ENCODE data around the gene SAXO1. TPM values are rescaled to one million over a fixed set of nuclear protein-coding genes. Genes with fewer than 3 reads are reported as not detected.
"Not testable (repeated sequence)": the region's sequence is repeated elsewhere in the genome, so short reads cannot be mapped to it uniquely, and the experiment has no call there.

Gene SAXO1
- 0.11 TPM for polyA plus RNA-seq (ENCODE audit: insufficient read length)

GRCh38 chr9:19033015-19033414, at the start of gene SAXO1:
Gene SAXO1 (minus strand): TSS chr9:19033209. CDS start chr9:19032908, 301 bp downstream.
- no peak for DNase-seq (ENCODE audit: low read depth)

GRCh38 chr9:19074836-19075235, 41.8 kb upstream of the SAXO1 start:
- DNase-seq (ENCODE audit: low read depth): no peak

GRCh38 chr9:19074229-19074628, 41.2 kb upstream of the SAXO1 start:
- no peak for DNase-seq (ENCODE audit: low read depth)

GRCh38 chr9:19057033-19057432, 24.0 kb upstream of the SAXO1 start:
- no peak for DNase-seq (ENCODE audit: low read depth)

- no peak for DNase-seq (ENCODE audit: low read depth)
Observed at GRCh38 chr9:19050637-19051591, 17.9 kb upstream of the SAXO1 start.

GRCh38 chr9:19049917-19050636, 17.1 kb upstream of the SAXO1 start:
- DNase-seq (ENCODE audit: low read depth): no peak

GRCh38 chr9:19048966-19049916, 16.2 kb upstream of the SAXO1 start, which contains the start of gene RRAGA:
Gene RRAGA (plus strand): TSS chr9:19049427. CDS start chr9:19049660, 233 bp downstream.
- DNase-seq (ENCODE audit: low read depth): peak; percentile 86

GRCh38 chr9:19036611-19037010, 3.6 kb upstream of the SAXO1 start:
- DNase-seq (ENCODE audit: low read depth): no peak

- DNase-seq (ENCODE audit: low read depth): no peak
Observed at GRCh38 chr9:19032406-19032805, 603 bp downstream of the SAXO1 start.

GRCh38 chr9:19030899-19031298, 2.1 kb downstream of the SAXO1 start:
- DNase-seq (ENCODE audit: low read depth): no peak

GRCh38 chr9:19028835-19029451, 4.1 kb downstream of the SAXO1 start:
- peak; percentile 70 for DNase-seq (ENCODE audit: low read depth)

GRCh38 chr9:19027825-19028224, 5.2 kb downstream of the SAXO1 start:
- no peak for DNase-seq (ENCODE audit: low read depth)

GRCh38 chr9:19026375-19026774, 6.6 kb downstream of the SAXO1 start:
- DNase-seq (ENCODE audit: low read depth): no peak

GRCh38 chr9:19023078-19023477, 9.9 kb downstream of the SAXO1 start:
- no peak for DNase-seq (ENCODE audit: low read depth)

- DNase-seq (ENCODE audit: low read depth): no peak
Observed at GRCh38 chr9:19022206-19022605, 10.8 kb downstream of the SAXO1 start.

- DNase-seq (ENCODE audit: low read depth): not testable (repeated sequence)
Observed at GRCh38 chr9:19021649-19022048, 11.4 kb downstream of the SAXO1 start.

GRCh38 chr9:19020886-19021455, 12.0 kb downstream of the SAXO1 start:
- DNase-seq (ENCODE audit: low read depth): no peak

GRCh38 chr9:19018201-19018600, 14.8 kb downstream of the SAXO1 start:
- no peak for DNase-seq (ENCODE audit: low read depth)

GRCh38 chr9:19009391-19009965, 23.5 kb downstream of the SAXO1 start:
- no peak for DNase-seq (ENCODE audit: low read depth)

- DNase-seq (ENCODE audit: low read depth): no peak
Observed at GRCh38 chr9:19000133-19000532, 32.9 kb downstream of the SAXO1 start.

All from forelimb muscle (tissue), 1 donor.